HG03097 (cell line): ENCODE data around the gene IFNA13.

Experiments
- ATAC-seq: cut with Tn5 transposase; IDR thresholded peaks from one replicate; pipeline ENCODE4 v1.9.1; 2021; ENCODE audit not compliant: unreplicated experiment, low FRiP score

IFNA13 gene

GRCh38 chr9:21362287-21362686, 5.6 kb downstream of the IFNA13 start:
- no peak for ATAC-seq

DNA sequence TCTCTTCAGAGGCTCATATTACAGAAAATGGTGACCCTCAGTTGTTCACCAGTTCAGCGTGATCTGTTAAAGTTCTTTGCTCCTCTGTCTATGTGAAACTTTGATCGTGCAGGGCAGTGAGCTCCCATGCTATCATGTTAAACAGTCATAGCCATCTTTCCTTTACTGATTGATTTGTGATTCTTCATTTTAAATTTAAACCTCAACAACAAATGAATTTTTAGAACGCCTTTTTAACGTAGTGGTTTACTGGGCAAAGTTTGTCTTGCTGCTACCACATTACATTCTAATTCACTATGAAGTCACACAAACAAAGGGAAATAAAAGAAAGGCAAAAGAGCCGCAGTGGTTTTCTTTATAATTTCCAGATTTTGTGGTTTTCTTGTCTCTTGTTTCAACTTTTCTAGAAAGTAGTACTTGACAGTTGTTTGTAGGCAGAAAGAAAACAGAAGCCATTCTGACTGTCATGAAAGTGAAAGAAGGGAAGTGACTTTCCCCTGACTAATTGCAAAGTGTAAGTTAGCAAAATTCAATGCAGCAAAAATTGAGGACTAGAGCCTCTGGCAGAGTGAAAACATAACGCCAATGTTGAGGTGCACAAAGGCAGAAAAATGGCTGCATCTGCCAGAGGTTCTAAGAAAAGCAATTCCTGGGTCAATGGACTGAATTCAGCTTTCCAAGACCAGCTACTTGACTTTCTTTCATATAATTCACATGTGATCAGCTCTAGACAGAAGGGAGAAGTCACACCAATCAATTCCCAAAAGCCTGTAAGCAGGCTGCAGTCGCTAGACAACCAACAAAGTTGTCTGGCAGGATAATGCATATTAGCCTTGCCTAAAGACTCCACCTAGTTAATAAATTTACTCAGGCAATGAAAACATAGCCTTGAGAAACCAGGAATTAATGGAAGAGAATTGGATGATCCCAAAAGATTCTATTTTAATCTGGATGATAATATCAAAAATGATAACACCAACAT, 10.1 kb downstream of the IFNA13 start:
- ATAC-seq = peak; percentile 89

- no peak for ATAC-seq
Measured at GRCh38 chr9:21350787-21351186, 17.1 kb downstream of the IFNA13 start, which contains the start of gene IFNA6. IFNA6 (minus strand) TSS chr9:21350887; CDS start chr9:21350887, 0 bp downstream.

DNA sequence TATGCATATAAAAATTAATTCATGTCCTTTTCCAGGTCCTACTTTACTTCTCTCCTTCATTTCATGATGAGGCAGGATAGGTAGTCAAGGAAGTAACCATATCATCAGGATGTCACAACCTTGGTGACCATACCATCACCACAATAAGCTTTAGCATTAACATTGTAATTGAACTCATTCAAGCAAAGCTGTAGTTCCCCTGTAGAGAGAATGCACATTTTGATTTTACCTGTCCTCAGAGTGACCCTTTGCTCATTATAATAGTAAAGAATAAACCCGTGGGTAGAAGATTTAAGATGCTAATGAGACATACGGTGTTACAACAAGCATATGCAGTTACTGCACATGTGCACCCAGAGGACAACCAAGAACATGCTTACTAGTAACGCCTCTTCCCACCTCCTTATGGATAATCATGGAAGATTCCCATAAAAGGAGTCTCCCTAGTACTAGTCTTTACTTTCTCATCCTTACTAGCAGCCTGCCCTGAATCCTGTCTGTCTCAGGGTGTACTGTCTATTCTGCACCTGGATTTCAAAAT, 19.4 kb downstream of the IFNA13 start:
- no peak for ATAC-seq

GRCh38 chr9:21340735-21341134, 27.1 kb downstream of the IFNA13 start:
- ATAC-seq = no peak

GRCh38 chr9:21336457-21336856, 31.4 kb downstream of the IFNA13 start:
- ATAC-seq = no peak

DNA sequence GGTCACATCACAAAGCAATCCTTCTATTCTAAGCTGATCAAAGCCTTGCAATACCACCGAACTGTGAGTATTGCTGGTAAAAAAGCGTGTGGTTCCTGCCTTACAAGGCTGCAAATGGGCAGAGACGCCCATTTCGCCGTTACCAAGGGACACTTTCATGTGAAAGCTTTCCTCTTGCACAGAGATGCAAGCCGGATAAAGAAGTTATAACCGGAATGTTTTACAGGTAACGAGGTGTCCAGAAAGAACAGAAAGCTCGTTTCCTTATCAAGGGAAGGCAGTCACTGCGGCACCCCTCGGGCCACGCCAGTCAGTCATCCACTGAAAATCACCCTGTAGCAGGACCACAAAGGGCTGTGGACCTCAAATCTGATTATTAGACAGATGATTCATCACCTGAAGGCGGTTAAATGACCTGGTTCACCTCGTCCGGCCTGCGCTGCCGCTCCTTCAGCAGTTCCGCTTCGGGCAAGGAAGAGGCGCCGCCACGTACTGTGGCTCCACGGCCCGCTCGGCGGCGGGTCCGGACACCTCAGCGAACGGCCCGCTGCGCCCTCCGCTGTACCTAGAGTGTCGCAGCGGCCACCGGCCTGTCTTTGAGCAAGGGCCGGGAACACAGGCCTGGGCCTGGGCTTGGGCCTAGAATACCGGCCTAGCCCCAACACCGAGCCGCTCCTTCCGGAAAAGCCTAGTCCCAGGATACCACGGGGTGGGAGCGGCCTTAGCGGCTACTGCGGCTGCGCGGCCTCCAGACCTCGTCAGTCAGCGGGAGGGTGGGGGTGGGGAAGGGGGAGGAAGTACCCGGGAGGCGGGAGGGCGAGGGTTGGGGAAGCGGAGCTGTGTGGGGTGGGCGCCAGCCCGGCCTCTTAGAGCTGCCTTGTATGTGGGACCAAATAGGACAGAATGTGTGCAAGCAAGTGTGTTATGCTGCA, 32.9 kb downstream of the IFNA13 start, which contains the start of gene KLHL9:
TSS of gene KLHL9 (minus strand) at position 704 of the 932 bp plus-strand sequence. CDS start at position 159, 545 bp downstream.
- ATAC-seq = peak; percentile 82

GRCh38 chr9:21333226-21333625, 34.6 kb downstream of the IFNA13 start:
- no peak for ATAC-seq

DNA sequence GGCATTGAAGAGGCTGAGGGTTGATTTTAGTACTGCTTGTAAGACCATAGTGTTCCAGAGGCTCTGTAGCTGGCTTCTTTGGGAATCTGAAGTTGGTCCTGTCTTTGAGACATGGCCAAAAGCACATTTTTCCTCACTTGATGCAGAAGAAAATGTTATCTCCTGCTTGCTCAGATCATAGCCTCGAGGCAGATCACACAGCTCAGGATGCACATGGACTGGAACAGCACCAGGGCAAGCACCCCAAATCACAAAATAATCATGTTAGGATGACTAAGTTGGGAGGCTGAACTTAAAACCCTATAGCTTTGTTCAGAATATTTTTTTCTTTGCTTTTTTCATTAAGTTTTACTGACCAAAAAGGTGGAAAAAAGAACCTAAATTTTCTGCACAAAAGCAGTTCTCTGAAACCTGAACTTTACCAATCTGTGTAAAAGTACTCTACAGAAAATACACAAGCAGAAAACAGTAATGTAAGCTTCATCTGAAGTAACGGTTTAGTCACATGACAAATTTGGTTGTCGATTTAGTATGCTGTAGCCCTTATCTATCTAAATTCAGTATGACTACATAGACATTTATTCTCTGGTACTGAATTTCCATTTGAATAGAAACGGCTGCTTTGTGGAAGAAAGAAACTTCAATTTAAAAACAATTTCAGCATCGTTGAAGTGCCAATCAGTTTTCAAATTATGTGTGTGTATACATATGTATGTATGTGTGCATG, 36.0 kb downstream of the IFNA13 start:
- no peak for ATAC-seq

- no peak for ATAC-seq
Measured at GRCh38 chr9:21326526-21327139, 41.2 kb downstream of the IFNA13 start.

GRCh38 chr9:21324047-21324446, 43.8 kb downstream of the IFNA13 start:
- no peak for ATAC-seq

DNA sequence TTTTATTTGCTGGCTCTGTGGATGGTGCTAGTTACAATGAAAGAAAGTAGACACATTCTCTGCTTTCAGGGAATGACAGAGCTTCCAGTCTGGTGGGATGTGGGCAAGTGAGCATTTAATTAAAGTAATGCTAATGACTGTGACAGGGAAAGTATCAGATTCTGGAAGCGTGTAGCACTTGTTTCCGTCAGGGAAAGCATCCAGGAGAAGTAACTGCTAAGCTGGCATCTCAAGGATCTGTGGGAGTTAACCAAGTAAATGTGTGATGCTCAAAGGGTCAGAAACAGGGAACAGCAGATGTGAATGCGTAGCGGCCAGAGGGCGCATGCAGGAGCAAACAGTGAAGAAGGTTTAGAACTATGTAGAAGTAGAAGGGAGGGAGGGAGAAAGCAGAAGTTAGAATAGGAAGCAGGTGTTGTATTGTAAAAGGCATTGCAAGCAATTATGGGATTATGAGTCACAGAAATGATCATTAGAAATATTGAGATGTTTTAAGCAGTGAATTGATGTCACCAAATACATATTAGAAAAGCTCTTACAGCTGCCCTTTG, 44.9 kb downstream of the IFNA13 start:
- no peak for ATAC-seq

GRCh38 chr9:21320465-21320864, 47.4 kb downstream of the IFNA13 start:
- no peak for ATAC-seq

- ATAC-seq = no peak
Measured at GRCh38 chr9:21317956-21318923, 49.6 kb downstream of the IFNA13 start.
